Endothelial cell of umbilical vein (primary cell): ENCODE data around the gene PRDX4. TPM values are rescaled to one million over a fixed set of nuclear protein-coding genes. Genes with fewer than 3 reads are reported as not detected.

Source experiments
- BruUV-seq: library from RNA; stranded (reverse); fragments of 400-500 nt; replicated peaks from 2 replicates; lab custom pipeline; 2021; lab: Mats Ljungman, UMichigan
- CTCF ChIA-PET: fragments of 300-600, 350-600 bp; sonication (Branson Sonifier 250); formaldehyde crosslinking; loops from one replicate; lab custom pipeline; 2021; ENCODE audit warnings: antibody characterized with exemption, inconsistent platforms; lab: Charles Lee
- POLR2A ChIA-PET: fragments of 300-600, 350-600 bp; sonication (Branson Sonifier 250); formaldehyde crosslinking; loops from one replicate; lab custom pipeline; 2021; ENCODE audit warnings: antibody characterized with exemption, inconsistent platforms; lab: Charles Lee
- DNase-seq: peaks from one replicate; pipeline ENCODE4 v3.0.0-alpha.2; 2011; ENCODE audit warnings: low read depth, low spot score
- FAIRE-seq: peaks from 2 replicates; lab custom pipeline; 2011; peaks lifted over from hg19 to GRCh38; lab: Jason Lieb, UNC
- H2AFZ ChIP-seq: 2 replicates; pipeline ENCODE4 v1.6.0; 2012; ENCODE audit warnings: low read depth, low read length, control low read depth, inconsistent platforms
- H3K27ac ChIP-seq: 2 replicates; pipeline ENCODE4 v1.5.1; 2011; ENCODE audit warnings: low read depth, mild to moderate bottlenecking, control low read depth, low read length, moderate library complexity; ENCODE audit not compliant: insufficient read depth
- H3K27me3 ChIP-seq, 2 experiments: 2 replicates each; pipeline versions ENCODE4 v1.6.0 to v1.6.1; 2011; ENCODE audit warnings: low read length in 2 of 2, mixed read lengths in 1 of 2; ENCODE audit not compliant: control insufficient read depth in 2 of 2, insufficient read depth in 2 of 2
- H3K36me3 ChIP-seq, 2 experiments: 2 replicates in 1 of 2; 3 replicates in 1 of 2; pipeline ENCODE4 v1.5.1; 2011; ENCODE audit warnings: low read length in 2 of 2, mild to moderate bottlenecking in 1 of 2, moderate library complexity in 1 of 2; ENCODE audit not compliant: control insufficient read depth in 2 of 2, insufficient read depth in 2 of 2; ENCODE audit errors: extremely low read depth in 1 of 2
- H3K4me1 ChIP-seq: 3 replicates; pipeline ENCODE4 v1.5.1; 2011; ENCODE audit warnings: mild to moderate bottlenecking, low read length; ENCODE audit not compliant: control insufficient read depth, insufficient read depth; ENCODE audit errors: extremely low read depth
- H3K4me2 ChIP-seq: 2 replicates; pipeline ENCODE4 v1.6.1; 2011; ENCODE audit warnings: low read length, control low read depth, mixed read lengths; ENCODE audit not compliant: insufficient read depth
- H3K4me3 ChIP-seq, 3 experiments: fragments of 200-600 bp in 1 of 3; sonication (generic), shearing (Covaris generic) in 1 of 3; replicated peaks in 1 of 3; 2 replicates each; pipeline ENCODE4 v1.5.1; 2011 to 2016; ENCODE audit warnings: control low read depth in 3 of 3, low read length in 3 of 3, mild to moderate bottlenecking in 2 of 3, inconsistent platforms in 1 of 3, low read depth in 1 of 3, moderate library complexity in 1 of 3; ENCODE audit not compliant: insufficient read depth in 1 of 3
- H3K79me2 ChIP-seq: 2 replicates; pipeline ENCODE4 v1.6.0; 2012; ENCODE audit warnings: low read length, inconsistent platforms; ENCODE audit not compliant: control insufficient read depth, insufficient read depth
- H3K9ac ChIP-seq: replicated peaks from 2 replicates; pipeline ENCODE3; 2011; ENCODE audit warnings: low read length, control low read depth; ENCODE audit not compliant: insufficient read depth; ENCODE audit errors: extremely low read depth
- H3K9me1 ChIP-seq: replicated peaks from 3 replicates; pipeline ENCODE4 v1.6.0; 2011; ENCODE audit warnings: mild to moderate bottlenecking, low read length; ENCODE audit not compliant: control insufficient read depth, insufficient read depth; ENCODE audit errors: extremely low read depth
- H3K9me3 ChIP-seq: replicated peaks from 2 replicates; pipeline ENCODE4 v1.5.1; 2012; ENCODE audit warnings: low read length, inconsistent platforms; ENCODE audit not compliant: control insufficient read depth, insufficient read depth
- H4K20me1 ChIP-seq: replicated peaks from 2 replicates; pipeline ENCODE3; 2011; ENCODE audit warnings: mild to moderate bottlenecking, low read length; ENCODE audit not compliant: control insufficient read depth, insufficient read depth; ENCODE audit errors: extremely low read depth
- EZH2 ChIP-seq: IDR thresholded peaks from 2 replicates; pipeline ENCODE4 v1.6.1; 2012; ENCODE audit warnings: borderline replicate concordance, low read depth, mild to moderate bottlenecking, moderate library complexity, low read length, inconsistent platforms; ENCODE audit not compliant: severe bottlenecking
- FOS ChIP-seq: IDR thresholded peaks from 2 replicates; pipeline ENCODE4 v1.6.1; 2011; ENCODE audit warnings: mild to moderate bottlenecking, low read length, moderate library complexity, borderline replicate concordance; ENCODE audit not compliant: insufficient read depth
- GATA2 ChIP-seq: IDR thresholded peaks from 2 replicates; pipeline ENCODE4 v1.7.0; 2011; ENCODE audit warnings: low read depth, mild to moderate bottlenecking, moderate library complexity, mixed read lengths, low read length; ENCODE audit not compliant: insufficient read length, insufficient read depth
- JUN ChIP-seq: IDR thresholded peaks from 2 replicates; pipeline ENCODE4 v1.6.1; 2011; ENCODE audit warnings: borderline replicate concordance, low read depth; ENCODE audit not compliant: insufficient read length, insufficient read depth
- MAX ChIP-seq: IDR thresholded peaks from 2 replicates; pipeline ENCODE4 v1.6.1; 2011; ENCODE audit not compliant: insufficient read depth, insufficient read length
- MYC ChIP-seq: IDR thresholded peaks from one replicate; pipeline ENCODE4 v1.6.1; 2011; ENCODE audit warnings: mild to moderate bottlenecking, low read depth, low read length
- POLR2A ChIP-seq: IDR thresholded peaks from 2 replicates; pipeline ENCODE4 v1.6.1; 2012; ENCODE audit warnings: low read depth, mild to moderate bottlenecking, control low read depth, low read length
- POLR2AphosphoS5 ChIP-seq: IDR thresholded peaks from 2 replicates; pipeline ENCODE4 v1.6.1; 2012; ENCODE audit warnings: low read depth, mild to moderate bottlenecking, control low read depth, low read length, moderate library complexity; ENCODE audit not compliant: insufficient read depth
- dilution Hi-C: fragments of 300-500 bp; cut with MboI; formaldehyde crosslinking; loops from one replicate; pipeline ENCODE4 v1.15.0; 2019; ENCODE audit warnings: low sequenced_read_pairs; ENCODE audit not compliant: extremely low pct_ligation_motif_present
- intact Hi-C: fragments of 100-400 bp; cut with micrococcal nuclease; formaldehyde crosslinking; loops from one replicate; pipeline ENCODE4 v1.10.0; 2022
- polyA plus RNA-seq, 4 experiments: library from polyadenylated mRNA; depleted of rRNA in 3 of 4; stranded (reverse) in 3 of 4; unstranded in 1 of 4; fragments of >200 nt; gene quantifications; 2 replicates each; pipeline versions ENCODE4 v1.2.1 to v1.2.3, GENCODE V29; 2011 to 2012; ENCODE audit warnings: missing spikeins in 1 of 4
- total RNA-seq: library from RNA; stranded (reverse); gene quantifications from 2 replicates; pipeline ENCODE4 v1.2.3, GENCODE V29; 2021
- TF ChIP-seq, protein P1 (sequence below), 2 donors: IDR thresholded peaks; 1 replicate in 1 of 2; 2 replicates in 1 of 2; pipeline ENCODE4 v1.5.1; 2011; ENCODE audit warnings: low read length in 2 of 2, mild to moderate bottlenecking in 2 of 2, moderate library complexity in 2 of 2, control low read depth in 1 of 2, inconsistent platforms in 1 of 2, low read depth in 1 of 2; ENCODE audit not compliant: insufficient read depth in 1 of 2; ENCODE audit errors: extremely low read depth in 1 of 2

The PRDX4 gene
- total and polyA plus RNA-seq, 2 donors (not counting 3 experiments of a cell fraction or from before 2014, with no cell fraction given), result 144 to 145 TPM

- FAIRE-seq, result no peak
- peaks cover 4% of the 10 kb centered on the region for H3K4me1 ChIP-seq
- no peak overlapping the region for H3K27ac ChIP-seq
- dilution Hi-C loops, result no loop called here
- intact Hi-C loops, result no loop called here
- H3K79me2 ChIP-seq, result no peaks in the 10 kb centered on the region
- no peaks in the 10 kb centered on the region for H3K9me1 ChIP-seq
- POLR2A ChIA-PET, result no interaction called here
- no TSS peak for BruUV-seq
- H3K36me3 ChIP-seq, result no peaks in the 10 kb centered on the region
- no peaks in the 10 kb centered on the region for H4K20me1 ChIP-seq
- no peak for DNase-seq
- TF ChIP-seq MYC, result no peak
- no peak for TF ChIP-seq POLR2AphosphoS5
- no peak for TF ChIP-seq POLR2A
- no peak for TF ChIP-seq MAX
- no peak for TF ChIP-seq JUN
- no peak for TF ChIP-seq EZH2
- TF ChIP-seq GATA2, result no peak
- TF ChIP-seq FOS, result no peak
- TF ChIP-seq, protein P1, sequence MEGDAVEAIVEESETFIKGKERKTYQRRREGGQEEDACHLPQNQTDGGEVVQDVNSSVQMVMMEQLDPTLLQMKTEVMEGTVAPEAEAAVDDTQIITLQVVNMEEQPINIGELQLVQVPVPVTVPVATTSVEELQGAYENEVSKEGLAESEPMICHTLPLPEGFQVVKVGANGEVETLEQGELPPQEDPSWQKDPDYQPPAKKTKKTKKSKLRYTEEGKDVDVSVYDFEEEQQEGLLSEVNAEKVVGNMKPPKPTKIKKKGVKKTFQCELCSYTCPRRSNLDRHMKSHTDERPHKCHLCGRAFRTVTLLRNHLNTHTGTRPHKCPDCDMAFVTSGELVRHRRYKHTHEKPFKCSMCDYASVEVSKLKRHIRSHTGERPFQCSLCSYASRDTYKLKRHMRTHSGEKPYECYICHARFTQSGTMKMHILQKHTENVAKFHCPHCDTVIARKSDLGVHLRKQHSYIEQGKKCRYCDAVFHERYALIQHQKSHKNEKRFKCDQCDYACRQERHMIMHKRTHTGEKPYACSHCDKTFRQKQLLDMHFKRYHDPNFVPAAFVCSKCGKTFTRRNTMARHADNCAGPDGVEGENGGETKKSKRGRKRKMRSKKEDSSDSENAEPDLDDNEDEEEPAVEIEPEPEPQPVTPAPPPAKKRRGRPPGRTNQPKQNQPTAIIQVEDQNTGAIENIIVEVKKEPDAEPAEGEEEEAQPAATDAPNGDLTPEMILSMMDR (IDR thresholded peaks at IDR 0.05; ENCODE audit: extremely low read depth in 1 of 2, insufficient read depth in 1 of 2, low read depth in 1 of 2, low read length in 2 of 2), result no peak
- H2AFZ ChIP-seq, result no peak overlapping the region
- no peak overlapping the region for H3K4me2 ChIP-seq
- no peak overlapping the region for H3K9ac ChIP-seq
- H3K9me3 ChIP-seq, result no peaks in the 10 kb centered on the region
- H3K4me3 ChIP-seq, result no peak overlapping the region
- no peaks in the 10 kb centered on the region for H3K27me3 ChIP-seq
- CTCF ChIA-PET, result no interaction called here
Measured at GRCh38 chrX:23662187-23662586, 5.1 kb upstream of the PRDX4 start.
